Ammon's horn (tissue), 1 donor: ENCODE data around the gene PRAMEF18.
"Not testable (repeated sequence)": the region's sequence is repeated elsewhere in the genome, so short reads cannot be mapped to it uniquely, and the experiment has no call there.

Source experiments
- DNase-seq: peaks from one replicate; pipeline ENCODE4 v3.0.0-alpha.2; 2016; ENCODE audit warnings: low spot score

PRAMEF18 gene

GRCh38 chr1:13225675-13226204, at the start of gene PRAMEF18:
PRAMEF18 (minus strand) TSS chr1:13226154; CDS start chr1:13226106, 48 bp downstream.
- DNase-seq, result not testable (repeated sequence)

GRCh38 chr1:13265124-13265523, 39.2 kb upstream of the PRAMEF18 start:
- not testable (repeated sequence) for DNase-seq

GRCh38 chr1:13253898-13254297, 27.9 kb upstream of the PRAMEF18 start, which contains the start of gene PRAMEF5:
PRAMEF5 (plus strand) TSS chr1:13254198; CDS start chr1:13259269, 5,071 bp downstream.
- not testable (repeated sequence) for DNase-seq

GRCh38 chr1:13247122-13247521, 21.2 kb upstream of the PRAMEF18 start:
- DNase-seq, result not testable (repeated sequence)

GRCh38 chr1:13246554-13246871, 20.6 kb upstream of the PRAMEF18 start:
- DNase-seq, result not testable (repeated sequence)

- DNase-seq, result not testable (repeated sequence)
Measured at GRCh38 chr1:13245841-13246553, 20.0 kb upstream of the PRAMEF18 start.

- DNase-seq, result not testable (repeated sequence)
Measured at GRCh38 chr1:13243536-13244263, 17.7 kb upstream of the PRAMEF18 start.

- not testable (repeated sequence) for DNase-seq
Measured at GRCh38 chr1:13239633-13240032, 13.7 kb upstream of the PRAMEF18 start.

- DNase-seq, result not testable (repeated sequence)
Measured at GRCh38 chr1:13237572-13237971, 11.6 kb upstream of the PRAMEF18 start.

- DNase-seq, result not testable (repeated sequence)
Measured at GRCh38 chr1:13234057-13234456, 8.1 kb upstream of the PRAMEF18 start.

- DNase-seq, result not testable (repeated sequence)
Measured at GRCh38 chr1:13232056-13232455, 6.1 kb upstream of the PRAMEF18 start.

- not testable (repeated sequence) for DNase-seq
Measured at GRCh38 chr1:13231061-13231750, 5.3 kb upstream of the PRAMEF18 start.

- not testable (repeated sequence) for DNase-seq
Measured at GRCh38 chr1:13230601-13231000, 4.6 kb upstream of the PRAMEF18 start.

- not testable (repeated sequence) for DNase-seq
Measured at GRCh38 chr1:13230096-13230495, 4.1 kb upstream of the PRAMEF18 start.

GRCh38 chr1:13228343-13228781, 2.4 kb upstream of the PRAMEF18 start:
- no peak for DNase-seq

- DNase-seq, result not testable (repeated sequence)
Measured at GRCh38 chr1:13227271-13228055, 1.5 kb upstream of the PRAMEF18 start.

- DNase-seq, result no peak
Measured at GRCh38 chr1:13224480-13225060, 1.4 kb downstream of the PRAMEF18 start.

- not testable (repeated sequence) for DNase-seq
Measured at GRCh38 chr1:13222788-13223187, 3.2 kb downstream of the PRAMEF18 start.

GRCh38 chr1:13219203-13219602, 6.8 kb downstream of the PRAMEF18 start:
- DNase-seq, result not testable (repeated sequence)

GRCh38 chr1:13216619-13217018, 9.3 kb downstream of the PRAMEF18 start:
- not testable (repeated sequence) for DNase-seq

GRCh38 chr1:13208712-13209111, 17.2 kb downstream of the PRAMEF18 start:
- not testable (repeated sequence) for DNase-seq
